Testis (tissue), 2 donors: ENCODE measurements around the gene SOST.

ENCODE experiments used
- POLR2A ChIP-seq: fragments of 450-650 bp; IDR thresholded peaks from one replicate; pipeline ENCODE4 v1.6.1; 2017; ENCODE audit warnings: antibody characterized with exemption, mild to moderate bottlenecking, moderate library complexity
- TF ChIP-seq, protein P1 (sequence below), 3 experiments: fragments of 450-650 bp in 2 of 3; fragments of 200-600 bp in 1 of 3; sonication (generic) in 1 of 3; IDR thresholded peaks; one replicate each; pipeline ENCODE4 v1.5.1; 2016 to 2019; ENCODE audit warnings: antibody characterized with exemption in 3 of 3, mild to moderate bottlenecking in 2 of 3, moderate library complexity in 1 of 3

DNA sequence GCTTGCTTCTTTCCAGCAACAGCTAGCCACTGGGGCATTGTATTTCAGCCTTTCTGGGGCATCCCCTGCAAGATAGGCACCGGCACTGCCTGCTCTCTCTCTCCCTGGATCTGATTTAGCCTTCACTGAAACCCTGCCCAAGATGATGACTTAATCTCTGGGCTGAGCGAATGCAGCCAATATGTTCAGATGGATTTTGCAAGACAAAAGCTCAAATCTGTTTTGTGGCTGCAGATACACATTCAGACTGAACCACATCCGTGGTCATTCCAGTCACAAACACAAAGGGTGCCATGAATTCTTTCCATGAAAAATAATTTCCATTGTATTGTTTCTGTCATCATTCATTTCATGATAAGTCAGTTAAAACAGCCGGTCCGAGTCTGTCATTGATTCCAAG lies 24.2 kb downstream of the SOST start:
- TF ChIP-seq, protein P1, sequence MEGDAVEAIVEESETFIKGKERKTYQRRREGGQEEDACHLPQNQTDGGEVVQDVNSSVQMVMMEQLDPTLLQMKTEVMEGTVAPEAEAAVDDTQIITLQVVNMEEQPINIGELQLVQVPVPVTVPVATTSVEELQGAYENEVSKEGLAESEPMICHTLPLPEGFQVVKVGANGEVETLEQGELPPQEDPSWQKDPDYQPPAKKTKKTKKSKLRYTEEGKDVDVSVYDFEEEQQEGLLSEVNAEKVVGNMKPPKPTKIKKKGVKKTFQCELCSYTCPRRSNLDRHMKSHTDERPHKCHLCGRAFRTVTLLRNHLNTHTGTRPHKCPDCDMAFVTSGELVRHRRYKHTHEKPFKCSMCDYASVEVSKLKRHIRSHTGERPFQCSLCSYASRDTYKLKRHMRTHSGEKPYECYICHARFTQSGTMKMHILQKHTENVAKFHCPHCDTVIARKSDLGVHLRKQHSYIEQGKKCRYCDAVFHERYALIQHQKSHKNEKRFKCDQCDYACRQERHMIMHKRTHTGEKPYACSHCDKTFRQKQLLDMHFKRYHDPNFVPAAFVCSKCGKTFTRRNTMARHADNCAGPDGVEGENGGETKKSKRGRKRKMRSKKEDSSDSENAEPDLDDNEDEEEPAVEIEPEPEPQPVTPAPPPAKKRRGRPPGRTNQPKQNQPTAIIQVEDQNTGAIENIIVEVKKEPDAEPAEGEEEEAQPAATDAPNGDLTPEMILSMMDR (IDR thresholded peaks at IDR 0.05): no peak
- no peak for TF ChIP-seq POLR2A
